Peyer's patch (tissue), 4 donors: Measurements from ENCODE around the gene BOC.

Source experiments
- CTCF ChIP-seq, 6 experiments: fragments of 450-650 bp in 4 of 6; fragments of 200-600 bp in 2 of 6; sonication (generic) in 1 of 6; IDR thresholded peaks; one replicate each; pipeline ENCODE4 v1.5.1; 2017 to 2019; ENCODE audit warnings: antibody characterized with exemption in 6 of 6, mild to moderate bottlenecking in 3 of 6, moderate library complexity in 1 of 6
- POLR2A ChIP-seq, 2 donors: fragments of 450-650 bp; IDR thresholded peaks; one replicate each; pipeline ENCODE4 v1.5.1; 2017; ENCODE audit warnings: antibody characterized with exemption in 2 of 2, mild to moderate bottlenecking in 2 of 2, moderate library complexity in 2 of 2

DNA sequence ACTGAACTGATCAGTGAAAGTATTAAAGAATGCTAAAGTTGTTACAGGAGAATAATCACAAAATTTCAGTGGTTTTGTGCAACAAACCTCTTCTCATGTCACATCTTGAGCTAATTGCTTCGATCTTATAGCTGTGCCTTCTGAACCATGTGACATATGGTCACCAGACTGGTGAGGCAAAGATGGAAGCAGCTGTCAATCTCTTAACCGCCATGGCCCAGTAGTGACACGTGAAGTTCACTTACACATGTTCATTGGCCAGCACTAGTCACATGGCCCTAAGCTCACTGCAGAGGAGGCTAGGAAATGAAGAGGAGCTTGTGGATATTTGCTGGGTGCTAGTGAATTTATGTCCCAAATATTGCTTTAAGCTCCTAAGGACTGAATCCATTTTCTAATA, 32.5 kb downstream of the BOC start:
- no peak for TF ChIP-seq POLR2A (IDR thresholded peaks at IDR 0.05)
- TF ChIP-seq CTCF (IDR thresholded peaks at IDR 0.05) = no peak
